ENCODE data around the gene GASK1B. TPM values are rescaled to one million over a fixed set of nuclear protein-coding genes. Genes with fewer than 3 reads are reported as not detected.

GASK1B gene
- total and polyA plus RNA-seq, 2 of the 13 experiments (the other 11 are each of a cell fraction or from before 2014, with no cell fraction given), result 29.1 to 40.4 TPM

GRCh38 chr4:158189422-158189821 lies 16.6 kb upstream of the GASK1B start (continued):
- no peak for TF ChIP-seq MEF2D (CRISPR knock-in tag; IDR thresholded peaks at IDR 0.05)

DNA sequence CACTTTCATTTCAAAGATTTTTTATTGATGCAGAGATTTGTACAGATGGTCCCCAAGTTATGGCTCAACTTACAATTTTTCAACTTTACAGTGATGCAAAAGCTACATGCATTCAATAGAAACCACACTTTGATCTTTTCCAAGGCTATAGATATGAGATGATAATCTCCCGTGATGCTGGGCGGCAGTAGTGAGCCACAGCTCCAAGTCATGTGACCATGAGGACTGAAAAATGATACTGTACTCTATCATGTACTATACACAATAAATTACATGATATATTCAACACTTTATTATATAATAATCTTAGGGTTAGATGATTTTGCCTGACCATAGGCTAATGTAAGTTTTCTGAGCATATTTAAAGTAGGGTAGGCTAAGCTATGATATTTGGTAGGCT lies 14.0 kb upstream of the GASK1B start:
- no TSS peak for BruUV-seq (replicated peaks)
- CTCF ChIA-PET (ENCODE audit: low intra/inter-chr PET ratio, low total read pairs), result no interaction called here
- H2AFZ ChIP-seq (ENCODE audit: low read length), result no peak overlapping the region
- DNase-seq (ENCODE audit: low spot score) (no peak), FAIRE-seq (no peak), ATAC-seq (no peak)
- H3K4me3 ChIP-seq (replicated peaks in 1 of 3; ENCODE audit: insufficient read depth in 1 of 3, low read depth in 2 of 3, low read length in 3 of 3), result no peak overlapping the region
- H3K4me1 ChIP-seq (ENCODE audit: insufficient read depth, low read length), result no peaks in the 10 kb centered on the region
- H3K9me3 ChIP-seq (ENCODE audit: low read length), result no peaks in the 10 kb centered on the region
- TF ChIP-seq ELF4 (CRISPR knock-in tag; IDR thresholded peaks at IDR 0.05; ENCODE audit: borderline replicate concordance) (no peak), ZNF552 (CRISPR knock-in tag; IDR thresholded peaks at IDR 0.05; ENCODE audit: borderline replicate concordance) (no peak), ZNF614 (CRISPR knock-in tag; IDR thresholded peaks at IDR 0.05; ENCODE audit: borderline replicate concordance) (no peak), MED1 (CRISPR knock-in tag; IDR thresholded peaks at IDR 0.05) (no peak), ZNF18 (CRISPR knock-in tag; IDR thresholded peaks at IDR 0.05; ENCODE audit: insufficient replicate concordance) (no peak), MXD3 (CRISPR knock-in tag; IDR thresholded peaks at IDR 0.05) (no peak), ZNF773 (CRISPR knock-in tag; IDR thresholded peaks at IDR 0.05; ENCODE audit: borderline replicate concordance) (no peak)
- POLR2A ChIA-PET, result no interaction called here
- peaks cover 0 to 18% of the 10 kb centered on the region in 2 experiments; a peak in 1 of 5 replicates for H3K36me3 ChIP-seq (replicated peaks in 1 of 2; ENCODE audit: control insufficient read depth in 1 of 2, insufficient read depth in 2 of 2, low read length in 2 of 2)
- H3K79me2 ChIP-seq (ENCODE audit: insufficient read depth, low read length), result no peaks in the 10 kb centered on the region
- H3K27me3 ChIP-seq (ENCODE audit: control insufficient read depth in 1 of 2, insufficient read depth in 2 of 2, low read length in 2 of 2), result no peaks in the 10 kb centered on the region
- H3K4me2 ChIP-seq (ENCODE audit: low read depth, low read length), result no peak overlapping the region
- no peak overlapping the region for H3K9ac ChIP-seq (ENCODE audit: insufficient read depth, low read depth, low read length)
- in situ Hi-C loops (cut with HindIII; ENCODE audit: extremely low pct_ligation_motif_present, low pct_unique_long_range_greater_than_20kb), result no loop called here
- intact Hi-C loops (cut with micrococcal nuclease; ENCODE audit: unreplicated experiment), result no loop called here
- H4K20me1 ChIP-seq (ENCODE audit: insufficient read depth, low read length), result no peaks in the 10 kb centered on the region
- H3K27ac ChIP-seq (ENCODE audit: extremely low read length, insufficient read depth, low read length), result no peak overlapping the region
- 79% methylated on average over 2 of the region's 2 CpGs for WGBS (ENCODE audit: low lambda C conversion rate)
